ENCODE data around the gene POLR1D.
A peak's percentile ranks its signal among the peaks of the same experiment; 100 is the strongest.

POLR1D gene, protein sequence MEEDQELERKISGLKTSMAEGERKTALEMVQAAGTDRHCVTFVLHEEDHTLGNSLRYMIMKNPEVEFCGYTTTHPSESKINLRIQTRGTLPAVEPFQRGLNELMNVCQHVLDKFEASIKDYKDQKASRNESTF

DNA sequence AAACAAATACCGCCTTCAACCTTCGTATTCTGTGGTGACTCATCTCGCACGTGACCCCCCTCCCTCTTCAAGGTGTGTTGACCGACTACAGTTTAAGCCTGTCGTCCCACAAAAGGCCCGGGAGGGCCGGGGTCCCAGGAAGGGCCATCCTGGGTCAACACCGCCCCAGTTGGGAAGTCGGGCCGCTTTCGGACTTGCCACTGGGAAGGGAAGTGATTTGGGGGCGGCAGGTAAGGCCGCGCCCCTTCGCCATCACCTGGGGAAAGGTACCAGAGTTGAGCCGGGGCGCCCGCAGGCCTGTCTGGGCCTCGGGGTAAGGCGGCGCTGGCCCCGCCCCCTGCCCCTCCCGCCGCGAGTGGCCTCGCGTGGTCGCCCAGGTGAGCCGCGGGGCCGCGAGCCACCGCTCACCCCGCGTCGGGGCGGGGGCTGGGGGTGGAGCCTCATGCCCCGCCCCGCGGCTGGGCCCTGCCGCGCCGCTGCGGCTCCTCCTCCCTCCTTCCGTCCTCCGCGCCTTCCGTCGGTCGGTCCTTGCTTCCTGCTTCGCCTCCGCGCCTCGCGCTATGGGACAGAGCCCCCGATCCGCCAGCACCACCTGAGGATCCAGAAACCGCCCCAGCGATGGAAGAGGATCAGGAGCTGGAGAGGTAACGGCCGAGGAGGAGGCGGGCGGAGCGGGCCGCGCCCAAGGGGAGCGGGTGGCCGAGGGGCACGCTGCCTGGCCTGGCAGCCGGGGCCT is at the start of gene POLR1D:
POLR1D (plus strand) TSS at position 527 of the 736 bp plus-strand sequence; CDS start at position 619, 92 bp downstream.
- Histone ChIP-seq H3K4me3 (IDR thresholded peaks at IDR 0.05; ENCODE audit: insufficient read depth, low read depth, low read length) (no peak within 1 kb of the TSS), H3K36me3 (ENCODE audit: insufficient read depth) (no peaks in the 10 kb centered on the region), H4K20me1 (ENCODE audit: insufficient read depth) (no peaks in the 10 kb centered on the region), H3K79me2 (ENCODE audit: insufficient read depth, low read depth) (peaks cover 76% of the 10 kb centered on the region), H3K4me1 (ENCODE audit: low read depth, poor library complexity, severe bottlenecking) (peaks cover 19% of the 10 kb centered on the region), H2AFZ (ENCODE audit: low read depth) (peak within 1 kb of the TSS; percentile 61), H3K9ac (peak within 1 kb of the TSS; percentile 62), H3K4me2 (peak within 1 kb of the TSS; percentile 81), H3K27me3 (ENCODE audit: insufficient read depth, low read depth) (no peaks in the 10 kb centered on the region), H3K27ac (peak within 1 kb of the TSS; percentile 64)
- TF ChIP-seq CTCF (conservative IDR thresholded peaks at IDR 0.05; ENCODE audit: low read depth, low read length) = no peak

- Histone ChIP-seq H4K20me1 (ENCODE audit: insufficient read depth) (no peaks in the 10 kb centered on the region), H3K9ac (no peak overlapping the region), H3K4me1 (ENCODE audit: low read depth, poor library complexity, severe bottlenecking) (no peaks in the 10 kb centered on the region), H2AFZ (ENCODE audit: low read depth) (no peak overlapping the region), H3K4me3 (IDR thresholded peaks at IDR 0.05; ENCODE audit: insufficient read depth, low read depth, low read length) (no peak overlapping the region), H3K36me3 (ENCODE audit: insufficient read depth) (no peaks in the 10 kb centered on the region), H3K27me3 (ENCODE audit: insufficient read depth, low read depth) (no peaks in the 10 kb centered on the region), H3K79me2 (ENCODE audit: insufficient read depth, low read depth) (no peaks in the 10 kb centered on the region), H3K4me2 (no peak overlapping the region), H3K27ac (no peak overlapping the region)
- TF ChIP-seq CTCF (conservative IDR thresholded peaks at IDR 0.05; ENCODE audit: low read depth, low read length) = no peak
Observed at GRCh38 chr13:27572234-27572901, 49.3 kb upstream of the POLR1D start.

GRCh38 chr13:27573265-27573664 is 48.4 kb upstream of the POLR1D start:
- H3K27ac ChIP-seq = no peak overlapping the region
- no peak overlapping the region for H2AFZ ChIP-seq (ENCODE audit: low read depth)
- no peak overlapping the region for H3K9ac ChIP-seq
- no peaks in the 10 kb centered on the region for H4K20me1 ChIP-seq (ENCODE audit: insufficient read depth)
- no peaks in the 10 kb centered on the region for H3K4me1 ChIP-seq (ENCODE audit: low read depth, poor library complexity, severe bottlenecking)
- no peak overlapping the region for H3K4me3 ChIP-seq (IDR thresholded peaks at IDR 0.05; ENCODE audit: insufficient read depth, low read depth, low read length)
- H3K36me3 ChIP-seq (ENCODE audit: insufficient read depth) = no peaks in the 10 kb centered on the region
- H3K79me2 ChIP-seq (ENCODE audit: insufficient read depth, low read depth) = no peaks in the 10 kb centered on the region
- H3K4me2 ChIP-seq = no peak overlapping the region
- H3K27me3 ChIP-seq (ENCODE audit: insufficient read depth, low read depth) = no peaks in the 10 kb centered on the region
- no peak for TF ChIP-seq CTCF (conservative IDR thresholded peaks at IDR 0.05; ENCODE audit: low read depth, low read length)

GRCh38 chr13:27574661-27575060 is 47.0 kb upstream of the POLR1D start:
- Histone ChIP-seq H3K9ac (no peak overlapping the region), H3K4me2 (no peak overlapping the region), H4K20me1 (ENCODE audit: insufficient read depth) (no peaks in the 10 kb centered on the region), H2AFZ (ENCODE audit: low read depth) (no peak overlapping the region), H3K27ac (no peak overlapping the region), H3K4me3 (IDR thresholded peaks at IDR 0.05; ENCODE audit: insufficient read depth, low read depth, low read length) (no peak overlapping the region), H3K79me2 (ENCODE audit: insufficient read depth, low read depth) (no peaks in the 10 kb centered on the region), H3K4me1 (ENCODE audit: low read depth, poor library complexity, severe bottlenecking) (no peaks in the 10 kb centered on the region), H3K36me3 (ENCODE audit: insufficient read depth) (no peaks in the 10 kb centered on the region), H3K27me3 (ENCODE audit: insufficient read depth, low read depth) (no peaks in the 10 kb centered on the region)
- TF ChIP-seq CTCF (conservative IDR thresholded peaks at IDR 0.05; ENCODE audit: low read depth, low read length) = no peak
